GM18951 (cell line): Measurements from ENCODE around the gene ABCD1.
"Not testable (repeated sequence)": the region's sequence is repeated elsewhere in the genome, so short reads cannot be mapped to it uniquely, and the experiment has no call there.

Experiments used
- POLR2A ChIP-seq: IDR thresholded peaks from 4 replicates; pipeline ENCODE4 v1.6.1; 2011; ENCODE audit warnings: mild to moderate bottlenecking; ENCODE audit not compliant: insufficient read length, insufficient read depth; ENCODE audit errors: extremely low read depth
- in situ Hi-C: fragments of 300-500 bp; cut with MboI; formaldehyde crosslinking; loops from one replicate; pipeline ENCODE4 v1.12.0; 2022; ENCODE audit warnings: low sequenced_read_pairs, mixed read lengths, inconsistent platforms; ENCODE audit not compliant: unreplicated experiment

ABCD1 gene

GRCh38 chrX:153697924-153698865 lies 26.5 kb upstream of the ABCD1 start:
- in situ Hi-C loops = no loop called here
- no peak for TF ChIP-seq POLR2A

DNA sequence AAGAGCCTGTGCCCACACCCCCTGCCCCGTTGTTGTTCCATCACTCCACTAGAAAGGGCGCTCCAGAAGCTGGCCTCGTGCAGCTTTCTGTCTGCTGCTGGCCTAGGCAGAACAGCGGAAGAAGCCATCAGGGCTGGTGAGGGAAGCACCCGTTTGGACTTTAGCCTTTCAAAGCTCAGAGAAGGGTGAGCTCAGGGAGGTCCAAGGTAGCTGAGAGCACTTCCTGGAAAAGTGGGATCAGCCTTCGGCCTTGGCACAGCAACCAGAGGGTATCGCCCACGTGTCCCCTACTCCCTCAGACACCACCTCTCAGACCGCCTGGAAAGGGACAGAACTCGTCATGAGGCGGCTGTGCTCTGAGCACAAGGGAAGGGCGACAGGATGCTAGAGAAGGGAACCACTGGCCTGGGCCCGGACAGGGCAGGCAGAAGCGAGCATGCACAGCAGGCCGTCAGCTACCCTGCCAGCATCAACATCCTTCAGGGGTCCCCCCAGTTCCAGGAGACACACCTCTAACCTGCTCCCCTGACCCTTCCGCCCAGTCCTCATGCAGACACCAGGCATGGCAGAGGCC lies 25.4 kb upstream of the ABCD1 start:
- in situ Hi-C loops = not testable (repeated sequence)

- in situ Hi-C loops = not testable (repeated sequence)
Observed at GRCh38 chrX:153699784-153700371, 24.8 kb upstream of the ABCD1 start.

DNA sequence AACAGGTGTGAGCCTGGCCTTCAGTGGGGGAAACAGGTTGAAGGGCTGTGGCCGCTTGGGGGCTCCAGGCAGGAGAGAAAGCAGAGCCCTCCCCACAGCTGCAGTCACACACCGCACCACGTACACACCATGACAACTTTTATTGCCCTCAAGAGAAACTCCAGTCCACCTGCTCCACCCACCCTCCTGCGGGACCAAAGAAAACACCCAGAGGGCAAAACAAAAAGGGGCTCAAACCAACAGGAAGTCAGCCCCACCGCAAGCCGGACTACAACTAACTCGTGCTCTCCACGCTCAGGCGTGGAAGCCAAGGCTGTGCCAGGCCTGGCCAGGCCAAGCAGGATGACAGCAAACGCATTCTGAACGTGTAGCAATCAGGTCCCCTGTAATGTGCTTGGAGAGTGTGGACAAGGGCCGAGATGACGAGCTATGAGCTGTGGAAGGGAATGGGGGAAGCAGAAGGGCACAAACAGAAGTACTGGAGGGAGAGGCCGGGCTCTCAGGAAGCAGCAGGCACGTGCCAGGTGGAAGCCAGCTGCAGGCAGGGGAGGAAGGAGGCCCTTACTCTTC lies 24.2 kb upstream of the ABCD1 start:
- in situ Hi-C loops = no loop called here

GRCh38 chrX:153700967-153701366 lies 23.7 kb upstream of the ABCD1 start:
- in situ Hi-C loops = no loop called here
- no peak for TF ChIP-seq POLR2A

More for the DNA sequence above, 24.2 kb upstream of the ABCD1 start:
- TF ChIP-seq POLR2A = no peak

DNA sequence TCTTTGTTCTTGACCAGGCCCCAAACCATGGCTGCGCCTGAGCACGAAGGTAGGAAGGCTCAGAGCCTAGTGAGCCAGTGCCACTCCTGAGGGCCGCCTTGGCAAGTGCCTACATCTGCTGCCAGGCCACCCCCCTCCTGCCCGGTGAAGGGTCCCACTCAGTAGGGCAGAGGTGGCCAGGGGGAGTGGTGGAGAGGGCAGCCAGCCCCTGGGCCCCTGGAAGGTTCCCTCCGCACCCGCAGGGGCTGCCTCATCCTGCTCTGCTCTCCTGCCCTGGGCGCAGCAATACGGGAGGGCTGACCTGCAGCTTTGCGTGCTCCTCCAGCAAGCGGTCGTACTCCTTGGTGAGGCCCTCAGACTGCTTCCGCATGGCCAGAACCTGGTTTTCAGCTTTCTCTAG lies 22.9 kb upstream of the ABCD1 start:
- in situ Hi-C loops = no loop called here
- no peak for TF ChIP-seq POLR2A

GRCh38 chrX:153702336-153703035 lies 22.2 kb upstream of the ABCD1 start:
- TF ChIP-seq POLR2A = no peak
- in situ Hi-C loops = no loop called here

DNA sequence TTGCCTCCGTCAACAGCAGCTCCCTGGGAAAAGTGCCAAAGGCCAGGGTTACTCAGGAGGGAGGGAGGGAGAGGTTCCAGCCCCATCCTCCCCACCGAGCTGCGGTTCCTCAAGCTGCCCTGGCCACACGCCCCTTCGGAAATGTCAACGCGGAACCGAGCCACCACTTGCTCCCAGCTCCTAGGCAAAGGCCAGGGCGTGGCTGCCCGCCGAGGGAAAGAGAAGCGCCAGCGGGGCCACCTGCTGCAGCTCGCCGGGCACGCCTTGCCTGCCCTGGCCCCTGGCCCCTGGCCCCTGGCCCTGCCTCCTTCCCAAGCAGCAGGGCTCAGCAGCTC lies 21.7 kb upstream of the ABCD1 start:
- no peak for TF ChIP-seq POLR2A
- in situ Hi-C loops = no loop called here

- in situ Hi-C loops = no loop called here
Observed at GRCh38 chrX:153704021-153704526, 20.6 kb upstream of the ABCD1 start.

GRCh38 chrX:153704631-153705402 lies 19.8 kb upstream of the ABCD1 start:
- in situ Hi-C loops = not testable (repeated sequence)

More at GRCh38 chrX:153704021-153704526, 20.6 kb upstream of the ABCD1 start:
- no peak for TF ChIP-seq POLR2A

- in situ Hi-C loops = not testable (repeated sequence)
Observed at GRCh38 chrX:153705403-153706060, 19.1 kb upstream of the ABCD1 start.

DNA sequence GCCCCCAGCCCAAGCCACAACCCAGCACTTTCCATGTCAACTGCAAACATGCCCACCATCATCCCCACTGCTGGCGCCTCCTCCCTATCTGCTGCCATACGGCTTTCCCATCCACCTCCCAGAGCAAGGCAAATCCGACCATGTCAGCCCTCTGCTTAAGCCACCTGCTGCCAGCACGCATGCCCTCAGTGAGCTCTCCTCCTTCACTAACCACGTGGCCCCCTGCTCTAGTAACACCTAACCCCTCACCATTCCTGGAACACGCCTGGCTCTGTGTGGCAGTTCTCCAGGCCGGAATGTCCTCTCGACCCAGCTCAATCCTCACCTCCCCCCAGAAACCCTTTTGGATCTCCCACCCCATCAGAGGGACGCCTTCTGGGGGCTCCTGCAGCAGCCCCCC lies 17.9 kb upstream of the ABCD1 start:
- in situ Hi-C loops = no loop called here
- TF ChIP-seq POLR2A = no peak
